ENCODE measurements around the gene MREG.

- TF ChIP-seq CTCF (IDR thresholded peaks at IDR 0.05): no peak
- TF ChIP-seq POLR2A (IDR thresholded peaks at IDR 0.05; ENCODE audit: low read length): no peak
- no peak for TF ChIP-seq POLR2AphosphoS2 (conservative IDR thresholded peaks at IDR 0.05; ENCODE audit: low read length)
- TF ChIP-seq, protein P1, sequence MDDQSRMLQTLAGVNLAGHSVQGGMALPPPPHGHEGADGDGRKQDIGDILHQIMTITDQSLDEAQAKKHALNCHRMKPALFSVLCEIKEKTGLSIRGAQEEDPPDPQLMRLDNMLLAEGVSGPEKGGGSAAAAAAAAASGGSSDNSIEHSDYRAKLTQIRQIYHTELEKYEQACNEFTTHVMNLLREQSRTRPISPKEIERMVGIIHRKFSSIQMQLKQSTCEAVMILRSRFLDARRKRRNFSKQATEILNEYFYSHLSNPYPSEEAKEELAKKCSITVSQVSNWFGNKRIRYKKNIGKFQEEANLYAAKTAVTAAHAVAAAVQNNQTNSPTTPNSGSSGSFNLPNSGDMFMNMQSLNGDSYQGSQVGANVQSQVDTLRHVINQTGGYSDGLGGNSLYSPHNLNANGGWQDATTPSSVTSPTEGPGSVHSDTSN (IDR thresholded peaks at IDR 0.05): no peak
- no peak for TF ChIP-seq ZSCAN20 (CRISPR knock-in tag; IDR thresholded peaks at IDR 0.05)
- no peak for TF ChIP-seq RFX5 (IDR thresholded peaks at IDR 0.05)
- TF ChIP-seq CBX2 (IDR thresholded peaks at IDR 0.05; ENCODE audit: borderline replicate concordance, low read depth): no peak
These were observed 18.4 kb downstream of the MREG start for GRCh38 chr2:215994911-215995310.

All from A549 (cell line).